OCI-LY3 (cell line): ENCODE data around the gene SKIL.
A peak's percentile ranks its signal among the peaks of the same experiment; 100 is the strongest.

Source experiments
- H2AFZ ChIP-seq: fragments of 200-600, 300-600 bp; shearing (Covaris generic); 2 replicates; pipeline ENCODE4 v1.6.0; 2014; ENCODE audit warnings: antibody characterized with exemption, low read depth, low read length
- H3K27ac ChIP-seq: fragments of 200-600, 300-600 bp; sonication (generic); 2 replicates; pipeline ENCODE4 v1.5.1; 2014; ENCODE audit warnings: mild to moderate bottlenecking, low read length, moderate library complexity, mixed read lengths
- H3K27me3 ChIP-seq: fragments of 200-600, 300-600 bp; sonication (generic); 2 replicates; pipeline ENCODE4 v1.6.1; 2014; ENCODE audit warnings: low read depth, low read length, mixed read lengths
- H3K36me3 ChIP-seq: fragments of 200-600, 300-600 bp; sonication (generic); replicated peaks from 2 replicates; pipeline ENCODE3; 2014; ENCODE audit warnings: low read depth, low read length, mixed read lengths
- H3K4me1 ChIP-seq: fragments of 300-600, 200-600 bp; sonication (generic); 2 replicates; pipeline ENCODE4 v1.6.1; 2014; ENCODE audit warnings: low read length, mixed read lengths
- H3K4me2 ChIP-seq: fragments of 200-600, 300-600 bp; sonication (generic); 2 replicates; pipeline ENCODE4 v1.6.1; 2014; ENCODE audit warnings: low read length, mixed read lengths
- H3K4me3 ChIP-seq: fragments of 300-600, 200-600 bp; sonication (generic); 2 replicates; pipeline ENCODE4 v1.5.1; 2014; ENCODE audit warnings: antibody characterized with exemption, mild to moderate bottlenecking, low read length, moderate library complexity
- H3K79me2 ChIP-seq: fragments of 300-600, 200-600 bp; shearing (Covaris generic); 2 replicates; pipeline ENCODE4 v1.6.1; 2014; ENCODE audit warnings: mild to moderate bottlenecking, low read length, mixed read lengths
- H3K9ac ChIP-seq: fragments of 300-600, 200-600 bp; shearing (Covaris generic); 2 replicates; pipeline ENCODE4 v1.6.0; 2014; ENCODE audit warnings: mild to moderate bottlenecking, low read length, moderate library complexity
- H3K9me3 ChIP-seq: fragments of 200-600, 300-600 bp; shearing (Covaris generic); 2 replicates; pipeline ENCODE4 v1.6.1; 2014; ENCODE audit warnings: low read length, mixed read lengths; ENCODE audit not compliant: insufficient read depth
- H4K20me1 ChIP-seq: fragments of 200-600, 300-600 bp; sonication (generic); 2 replicates; pipeline ENCODE4 v1.6.1; 2016; ENCODE audit warnings: low read length, mixed read lengths; ENCODE audit not compliant: insufficient read depth
- CTCF ChIP-seq: fragments of 200-600, 300-600 bp; sonication (generic); IDR thresholded peaks from 2 replicates; pipeline ENCODE4 v1.5.1; 2014; ENCODE audit warnings: antibody characterized with exemption, low read length, low read depth
- EZH2phosphoT487 ChIP-seq: fragments of 200-600 bp; shearing (Covaris generic); IDR thresholded peaks from 2 replicates; pipeline ENCODE4 v1.6.1; 2018; ENCODE audit warnings: antibody characterized with exemption, mixed run types, low read depth

Gene SKIL

GRCh38 chr3:170320461-170321121 is 36.9 kb upstream of the SKIL start:
- Histone ChIP-seq H3K4me2 (no peak overlapping the region), H3K27ac (no peak overlapping the region), H3K4me3 (no peak overlapping the region), H3K9me3 (no peaks in the 10 kb centered on the region), H2AFZ (no peak overlapping the region), H3K36me3 (no peaks in the 10 kb centered on the region), H3K9ac (no peak overlapping the region), H3K27me3 (no peaks in the 10 kb centered on the region), H3K79me2 (no peaks in the 10 kb centered on the region), H4K20me1 (no peaks in the 10 kb centered on the region), H3K4me1 (no peaks in the 10 kb centered on the region)
- TF ChIP-seq CTCF (no peak), EZH2phosphoT487 (no peak)

DNA sequence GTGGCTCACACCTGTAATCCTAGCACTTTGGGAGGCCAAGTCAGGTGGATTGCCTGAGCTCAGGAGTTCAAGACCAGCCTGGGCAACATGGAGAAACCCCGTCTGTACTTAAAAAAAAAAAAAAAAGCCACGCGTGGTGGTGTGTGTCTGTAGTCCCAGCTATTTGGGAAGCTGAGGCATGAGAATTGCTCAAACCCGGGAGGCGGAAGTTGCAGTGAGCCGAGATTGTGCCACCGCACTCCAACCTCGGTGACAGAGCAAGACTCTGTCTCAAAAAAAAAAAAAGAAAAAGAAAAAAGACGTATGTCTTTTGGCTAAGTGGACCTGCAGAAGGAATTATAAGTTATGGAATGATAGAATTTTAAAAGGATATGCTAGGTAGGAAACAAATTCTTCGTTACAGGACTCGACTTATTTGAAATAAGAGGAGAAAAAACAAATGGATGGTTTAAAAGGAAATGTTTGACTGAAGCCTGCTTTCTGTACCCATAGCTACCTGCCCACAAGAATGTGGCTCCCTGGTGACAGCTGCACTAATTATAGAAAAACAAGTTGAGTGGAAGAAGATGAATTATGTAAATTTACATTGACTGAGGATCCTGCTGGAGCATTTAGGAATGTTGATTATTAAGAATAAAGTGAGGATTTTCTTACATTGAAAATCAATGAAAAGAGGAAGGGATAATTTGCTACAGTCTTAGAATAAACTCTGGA is 36.0 kb upstream of the SKIL start:
- H3K4me1 ChIP-seq, result no peaks in the 10 kb centered on the region
- no peak overlapping the region for H3K4me3 ChIP-seq
- no peaks in the 10 kb centered on the region for H4K20me1 ChIP-seq
- no peak overlapping the region for H3K4me2 ChIP-seq
- no peak overlapping the region for H3K27ac ChIP-seq
- 0 out of 2 replicates have a peak, but pooled peaks cover under 1% of the 10 kb centered on the region for H3K9me3 ChIP-seq
- H3K36me3 ChIP-seq, result no peaks in the 10 kb centered on the region
- H3K79me2 ChIP-seq, result no peaks in the 10 kb centered on the region
- H3K27me3 ChIP-seq, result no peaks in the 10 kb centered on the region
- TF ChIP-seq EZH2phosphoT487 (no peak), CTCF (no peak)
- no peak overlapping the region for H2AFZ ChIP-seq
- H3K9ac ChIP-seq, result no peak overlapping the region

DNA sequence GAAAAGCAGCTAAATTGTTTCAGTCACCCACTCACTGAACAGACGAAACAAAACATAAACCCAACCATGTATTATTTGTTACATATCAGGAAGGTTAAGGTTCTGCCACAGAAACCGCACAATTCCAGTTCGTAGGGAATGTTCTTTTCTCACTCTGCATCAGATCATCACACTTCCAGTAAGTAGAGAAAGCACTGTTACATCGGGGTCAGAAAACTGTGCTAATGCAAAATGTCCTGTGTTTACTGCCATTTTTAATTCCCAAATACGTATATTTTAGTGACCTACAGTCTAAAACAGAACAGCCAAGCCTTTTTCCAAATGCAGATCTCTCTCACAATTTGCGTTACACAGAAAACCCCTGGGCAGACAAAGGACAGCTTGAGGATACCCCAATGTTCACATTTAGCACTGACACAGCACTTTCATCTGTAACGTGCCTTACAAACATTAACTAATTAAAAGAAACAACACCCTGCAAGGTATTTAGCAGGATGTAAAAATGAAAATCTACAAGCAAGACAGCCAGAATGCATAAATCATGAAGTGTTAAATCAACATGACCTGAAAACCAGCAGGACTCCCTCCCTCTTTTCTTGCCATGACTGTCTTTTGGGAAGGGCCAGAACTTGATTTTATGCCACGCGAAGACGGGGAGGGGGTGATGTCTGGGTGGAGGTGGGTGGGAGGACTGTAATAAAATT is 34.8 kb upstream of the SKIL start:
- peak overlapping the region; percentile 49 for H2AFZ ChIP-seq
- H3K4me2 ChIP-seq, result no peak overlapping the region
- H3K27ac ChIP-seq, result no peak overlapping the region
- H3K36me3 ChIP-seq, result no peaks in the 10 kb centered on the region
- H3K27me3 ChIP-seq, result no peaks in the 10 kb centered on the region
- no peak overlapping the region for H3K9ac ChIP-seq
- H3K4me1 ChIP-seq, result no peaks in the 10 kb centered on the region
- no peaks in the 10 kb centered on the region for H4K20me1 ChIP-seq
- no peak overlapping the region for H3K4me3 ChIP-seq
- H3K9me3 ChIP-seq, result 0 out of 2 replicates have a peak, but pooled peaks cover 6% of the 10 kb centered on the region
- TF ChIP-seq EZH2phosphoT487, result no peak
- TF ChIP-seq CTCF, result no peak
- no peaks in the 10 kb centered on the region for H3K79me2 ChIP-seq

- Histone ChIP-seq H2AFZ (no peak overlapping the region), H3K27ac (no peak overlapping the region), H3K9ac (no peak overlapping the region), H3K4me3 (no peak overlapping the region), H3K9me3 (0 out of 2 replicates have a peak, but pooled peaks cover 6% of the 10 kb centered on the region), H3K36me3 (no peaks in the 10 kb centered on the region), H3K4me1 (no peaks in the 10 kb centered on the region), H3K27me3 (no peaks in the 10 kb centered on the region), H3K4me2 (no peak overlapping the region), H4K20me1 (no peaks in the 10 kb centered on the region), H3K79me2 (no peaks in the 10 kb centered on the region)
- TF ChIP-seq EZH2phosphoT487, result no peak
- TF ChIP-seq CTCF, result no peak
Observed at GRCh38 chr3:170323331-170323730, 34.2 kb upstream of the SKIL start.
